Measurements from ENCODE around the gene MAN2A2.

- no peak for TF ChIP-seq EZH2 (IDR thresholded peaks at IDR 0.05; ENCODE audit: insufficient read depth, poor library complexity, severe bottlenecking)
- no peak for TF ChIP-seq EZH2phosphoT487 (IDR thresholded peaks at IDR 0.05; ENCODE audit: insufficient read depth, low read depth)
Observed at GRCh38 chr15:90883526-90883975, 19.6 kb upstream of the MAN2A2 start.

Measured in GM23248 (cell line).